Activated naive CD8-positive, alpha-beta T cell treated with anti-CD3 and anti-CD28 coated beads, Interleukin-2, amount 50 U/mL, for 16 hours (primary cell): ENCODE measurements around the gene DCUN1D5.
"Not testable (repeated sequence)": the region's sequence is repeated elsewhere in the genome, so short reads cannot be mapped to it uniquely, and the experiment has no call there.

Source experiments
- DNase-seq: peaks from one replicate; pipeline ENCODE4 v3.0.0-alpha.2; 2020; ENCODE audit warnings: low read depth, low spot score

The DCUN1D5 gene

DNA sequence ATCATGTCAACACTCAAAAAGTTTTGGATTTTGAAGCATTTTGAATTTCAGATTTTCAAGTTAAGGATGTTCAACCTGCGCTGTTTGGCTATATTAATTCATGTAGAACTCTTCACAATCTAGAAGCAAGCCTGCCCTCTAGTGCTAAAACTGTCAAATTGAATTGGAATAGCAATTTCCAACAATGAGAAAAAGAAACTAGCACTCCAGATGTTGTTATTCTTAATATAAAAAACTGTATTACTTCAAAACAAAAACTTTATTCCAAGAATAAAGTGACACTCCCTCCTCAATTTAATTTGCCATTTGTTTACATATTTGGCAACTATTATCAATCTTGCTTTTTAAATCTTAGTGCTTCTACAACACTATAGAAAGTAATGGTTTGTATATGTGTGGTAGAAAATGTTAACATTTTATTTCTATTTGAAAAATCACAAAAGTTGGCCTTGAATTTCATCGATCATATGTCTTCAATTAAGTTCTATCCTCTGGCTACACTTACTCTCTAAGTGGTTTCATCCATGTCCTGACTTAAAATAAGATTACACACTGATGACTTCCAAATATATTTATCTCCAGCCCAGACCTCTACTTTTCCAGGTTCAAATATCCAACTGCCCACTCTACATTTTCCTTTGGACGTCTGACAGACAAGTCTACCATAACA, 36.6 kb downstream of the DCUN1D5 start:
- no peak for DNase-seq

DNA sequence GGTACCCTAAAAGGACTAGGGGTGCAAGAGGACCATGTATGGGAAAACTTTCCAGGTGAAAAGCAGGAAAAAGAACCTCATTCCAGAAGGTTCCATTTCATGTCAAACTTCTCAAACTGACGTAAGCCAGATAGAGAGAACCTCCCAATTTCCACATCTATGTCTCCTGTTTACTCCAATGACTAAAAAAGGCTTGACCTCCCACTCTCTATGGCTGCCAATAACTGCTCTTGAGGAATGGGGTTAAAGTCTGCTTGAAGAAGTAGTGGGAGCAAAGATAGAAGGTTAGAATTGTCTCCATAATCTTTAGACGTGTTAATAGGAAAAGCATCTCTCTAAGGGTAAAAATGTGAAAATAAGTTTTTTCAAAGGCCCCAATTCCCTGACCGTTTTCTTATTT, 38.0 kb downstream of the DCUN1D5 start:
- no peak for DNase-seq

- DNase-seq, result no peak
These were observed 40.0 kb downstream of the DCUN1D5 start for GRCh38 chr11:103051981-103052380.

- DNase-seq, result no peak
These were observed 40.7 kb downstream of the DCUN1D5 start for GRCh38 chr11:103051151-103051801.

DNA sequence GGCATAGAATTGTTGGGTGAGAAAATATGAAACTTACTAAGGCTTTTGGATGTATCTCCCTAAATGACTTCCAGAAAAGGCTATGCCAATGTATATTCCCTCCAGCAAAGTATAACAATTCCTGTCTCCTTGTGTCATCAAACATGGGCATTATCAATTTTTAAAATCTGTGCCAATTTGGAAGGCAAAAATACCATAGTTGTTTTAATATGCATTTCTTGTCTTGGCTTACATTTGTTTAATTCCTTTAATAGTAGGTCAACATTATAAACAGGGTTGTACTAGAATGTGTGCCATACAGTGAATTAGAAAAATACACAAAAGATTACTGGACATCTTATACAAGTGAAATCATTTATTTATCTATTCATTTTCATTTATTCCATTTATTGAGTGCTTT, 41.6 kb downstream of the DCUN1D5 start:
- no peak for DNase-seq

DNA sequence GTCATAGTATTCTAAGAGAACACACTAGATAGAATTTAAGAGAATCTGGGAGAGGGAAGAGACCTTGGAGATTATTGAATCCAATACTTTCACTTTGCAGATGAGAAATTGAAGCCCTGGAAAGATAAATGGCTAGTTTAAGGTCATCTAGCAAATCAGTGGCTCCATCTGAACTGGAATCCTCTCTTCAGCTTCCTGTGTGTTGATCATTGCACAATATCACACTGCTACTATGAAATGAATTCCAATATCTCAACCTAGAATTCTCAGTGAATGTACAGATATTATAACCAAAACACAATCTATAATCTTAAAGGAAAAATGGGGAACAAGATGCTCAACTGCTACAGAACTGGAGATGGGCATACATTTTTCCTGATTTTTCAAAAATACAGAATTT, 44.1 kb downstream of the DCUN1D5 start:
- DNase-seq, result no peak

DNA sequence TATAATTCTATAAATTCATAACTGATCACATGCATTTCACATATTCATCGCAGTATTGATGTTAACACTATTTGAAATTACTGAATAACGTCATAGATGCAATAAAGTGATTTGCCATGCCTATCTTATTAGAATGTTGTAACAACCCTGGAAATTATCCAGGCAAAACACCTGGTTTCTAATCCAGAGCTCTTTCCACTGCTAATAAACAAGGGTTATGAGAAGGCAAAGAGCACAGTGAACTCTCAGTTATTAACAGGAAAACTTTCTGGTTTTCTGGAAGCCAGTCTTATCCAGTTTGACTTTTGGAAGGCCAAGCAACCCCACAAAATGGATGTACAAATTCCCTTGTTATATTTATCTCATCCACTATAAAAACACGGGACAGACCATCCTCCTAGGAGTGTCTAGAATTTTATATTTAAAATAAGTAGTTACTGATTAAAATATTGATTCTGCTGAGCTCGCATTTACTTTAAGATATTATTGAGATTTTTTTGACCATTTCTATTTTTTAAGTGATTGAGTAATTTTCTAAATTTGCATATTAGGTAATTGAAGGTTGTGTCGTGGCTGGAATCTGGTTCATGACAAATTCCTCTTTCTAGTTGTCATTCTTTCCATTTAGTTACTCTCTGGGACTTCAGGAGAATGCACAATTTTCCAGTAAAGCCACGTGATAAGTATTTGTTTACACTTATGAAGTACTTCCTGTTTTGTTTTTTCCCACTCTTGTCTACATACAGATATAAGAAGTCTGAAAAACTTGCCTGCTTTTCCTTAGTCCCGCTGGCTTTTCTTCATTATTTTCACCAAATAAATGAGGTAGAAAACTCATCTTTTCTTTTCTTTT, 47.9 kb downstream of the DCUN1D5 start:
- DNase-seq, result no peak

DNA sequence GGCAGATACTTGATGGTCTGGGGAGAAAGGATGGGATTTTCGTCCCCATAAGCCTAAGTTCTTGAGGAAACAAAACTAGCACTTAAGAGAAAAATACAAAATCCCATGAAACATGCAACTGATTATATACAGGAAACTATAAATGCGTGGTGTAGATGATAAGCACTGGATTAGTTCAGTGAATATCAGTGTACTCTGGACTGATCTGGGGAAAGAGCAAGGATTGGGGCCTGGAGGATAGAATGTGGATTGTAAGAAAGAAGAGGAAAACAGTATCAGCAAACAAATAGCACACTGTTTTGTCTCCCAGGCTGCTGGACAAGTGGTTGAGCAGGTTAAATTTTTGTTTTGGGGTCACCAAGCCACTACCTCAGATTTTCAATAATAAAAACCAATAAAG, 49.8 kb downstream of the DCUN1D5 start:
- no peak for DNase-seq

- peak; percentile 11 for DNase-seq
These were observed 56.0 kb downstream of the DCUN1D5 start for GRCh38 chr11:103035791-103036434.

DNA sequence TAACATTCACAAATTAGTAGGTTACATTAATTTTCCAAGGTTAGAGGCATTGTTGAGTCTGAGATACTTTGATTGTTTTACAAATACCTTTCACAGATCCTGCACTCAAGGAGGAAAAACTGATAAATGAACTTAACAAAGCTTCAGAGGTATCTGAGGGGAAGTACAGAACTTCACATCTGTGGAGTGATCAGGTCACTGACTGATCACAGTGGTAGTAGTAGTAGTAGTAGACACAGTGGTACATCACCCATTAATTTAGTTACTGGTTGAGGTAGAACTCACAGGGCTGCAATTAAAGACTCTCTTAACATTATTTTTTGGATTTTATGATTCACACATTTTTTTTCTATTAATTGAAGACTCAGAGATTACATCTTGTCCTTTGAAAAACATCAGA, 56.7 kb downstream of the DCUN1D5 start:
- DNase-seq, result no peak

- no peak for DNase-seq
These were observed 60.1 kb downstream of the DCUN1D5 start for GRCh38 chr11:103031834-103032233.

GRCh38 chr11:103029401-103029800, 62.6 kb downstream of the DCUN1D5 start:
- DNase-seq, result no peak

- DNase-seq, result not testable (repeated sequence)
These were observed 63.5 kb downstream of the DCUN1D5 start for GRCh38 chr11:103028304-103029020.

GRCh38 chr11:103024086-103024485, 67.9 kb downstream of the DCUN1D5 start:
- no peak for DNase-seq

GRCh38 chr11:103016031-103016430, 75.9 kb downstream of the DCUN1D5 start:
- no peak for DNase-seq

DNA sequence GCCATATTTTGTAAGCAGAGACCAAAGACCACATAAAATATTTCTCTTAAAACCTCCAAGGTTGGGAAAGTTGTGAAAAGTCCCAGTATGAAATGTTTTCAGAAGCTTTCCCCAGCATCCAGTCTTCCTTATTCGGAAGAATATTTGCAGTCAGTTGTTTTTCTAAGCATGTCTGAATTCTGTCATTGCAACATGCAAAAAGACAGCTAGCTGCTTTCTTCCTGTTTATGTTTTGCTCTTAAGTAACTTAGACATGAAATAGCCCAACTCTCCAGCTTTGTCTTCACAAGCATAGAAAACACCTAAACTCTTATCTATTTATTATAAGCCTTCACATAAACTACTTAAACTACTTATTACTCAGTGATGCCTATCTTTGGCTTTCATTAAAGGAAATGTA, 78.5 kb downstream of the DCUN1D5 start:
- DNase-seq, result no peak
